ENCODE data around the gene SHMT1.
"Not testable (repeated sequence)": the region's sequence is repeated elsewhere in the genome, so short reads cannot be mapped to it uniquely, and the experiment has no call there.

SHMT1 gene

DNA sequence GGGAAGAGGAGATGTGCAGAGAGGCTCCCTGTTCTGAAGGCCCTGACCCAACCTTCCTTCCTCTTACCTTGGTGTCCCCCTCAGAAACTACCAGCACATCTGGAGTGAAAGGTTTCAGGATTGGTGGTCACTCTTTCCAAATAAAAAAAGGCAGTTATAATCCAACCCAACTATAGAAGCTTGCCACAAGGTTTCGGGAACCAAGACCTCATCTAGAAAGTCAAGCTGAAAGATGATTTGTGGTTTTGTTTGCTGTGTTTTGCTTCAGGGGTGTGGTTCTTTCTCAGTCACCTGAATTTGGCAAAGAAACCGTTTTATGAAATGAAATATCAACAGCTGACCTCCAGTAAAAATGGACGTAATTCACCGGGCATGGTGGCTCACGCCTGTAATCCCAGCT is 19.3 kb downstream of the SHMT1 start:
- no peak for DNase-seq (ENCODE audit: low read depth, low spot score)
- TF ChIP-seq, protein P1, sequence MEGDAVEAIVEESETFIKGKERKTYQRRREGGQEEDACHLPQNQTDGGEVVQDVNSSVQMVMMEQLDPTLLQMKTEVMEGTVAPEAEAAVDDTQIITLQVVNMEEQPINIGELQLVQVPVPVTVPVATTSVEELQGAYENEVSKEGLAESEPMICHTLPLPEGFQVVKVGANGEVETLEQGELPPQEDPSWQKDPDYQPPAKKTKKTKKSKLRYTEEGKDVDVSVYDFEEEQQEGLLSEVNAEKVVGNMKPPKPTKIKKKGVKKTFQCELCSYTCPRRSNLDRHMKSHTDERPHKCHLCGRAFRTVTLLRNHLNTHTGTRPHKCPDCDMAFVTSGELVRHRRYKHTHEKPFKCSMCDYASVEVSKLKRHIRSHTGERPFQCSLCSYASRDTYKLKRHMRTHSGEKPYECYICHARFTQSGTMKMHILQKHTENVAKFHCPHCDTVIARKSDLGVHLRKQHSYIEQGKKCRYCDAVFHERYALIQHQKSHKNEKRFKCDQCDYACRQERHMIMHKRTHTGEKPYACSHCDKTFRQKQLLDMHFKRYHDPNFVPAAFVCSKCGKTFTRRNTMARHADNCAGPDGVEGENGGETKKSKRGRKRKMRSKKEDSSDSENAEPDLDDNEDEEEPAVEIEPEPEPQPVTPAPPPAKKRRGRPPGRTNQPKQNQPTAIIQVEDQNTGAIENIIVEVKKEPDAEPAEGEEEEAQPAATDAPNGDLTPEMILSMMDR (IDR thresholded peaks at IDR 0.05; ENCODE audit: low read depth, low read length) = no peak
- in situ Hi-C loops (cut with HindIII; ENCODE audit: low sequenced_read_pairs) = no loop called here
- H3K4me3 ChIP-seq (ENCODE audit: low read depth, low read length) = no peak overlapping the region

DNA sequence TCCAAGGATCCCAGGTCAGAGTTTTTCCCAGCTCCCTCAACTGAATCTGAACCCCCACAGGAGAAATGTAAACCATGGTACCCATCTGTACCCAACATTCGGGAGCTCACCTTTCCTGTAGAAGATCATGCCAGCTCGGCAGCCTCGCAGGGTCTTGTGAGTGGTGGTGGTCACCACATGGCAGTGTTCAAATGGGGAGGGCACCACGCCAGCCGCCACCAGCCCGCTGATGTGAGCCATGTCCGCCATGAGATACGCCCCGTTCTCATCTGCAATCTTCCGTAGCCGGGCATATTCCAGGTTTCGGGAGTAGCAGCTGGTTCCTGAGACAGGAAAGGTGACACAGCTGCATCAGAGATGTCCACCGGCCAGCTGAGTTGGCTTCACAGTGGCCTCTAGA is 23.4 kb downstream of the SHMT1 start:
- in situ Hi-C loops (cut with HindIII; ENCODE audit: low sequenced_read_pairs) = no loop called here
- no peak overlapping the region for H3K4me3 ChIP-seq (ENCODE audit: low read depth, low read length)
- TF ChIP-seq, protein P1 (IDR thresholded peaks at IDR 0.05; ENCODE audit: low read depth, low read length) = no peak
- DNase-seq (ENCODE audit: low read depth, low spot score) = no peak

DNA sequence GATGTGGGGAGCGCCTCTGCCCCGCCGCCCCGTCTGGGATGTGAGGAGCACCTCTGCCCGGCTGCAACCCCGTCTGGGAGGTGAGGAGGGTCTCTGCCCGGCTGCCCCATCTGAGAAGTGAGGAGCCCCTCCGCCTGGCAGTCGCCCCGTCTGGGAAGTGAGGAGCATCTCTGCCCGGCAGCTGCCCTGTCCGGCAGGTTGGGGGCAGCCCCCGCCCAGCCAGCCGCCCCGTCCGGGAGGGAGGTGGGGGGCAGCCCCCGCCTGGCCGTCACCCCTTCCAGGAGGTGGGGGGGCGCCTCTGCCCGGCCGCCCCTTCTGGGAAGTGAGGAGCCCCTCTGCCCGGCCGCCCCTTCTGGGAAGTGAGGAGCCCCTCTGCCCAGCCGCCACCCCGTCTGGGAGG is 25.2 kb downstream of the SHMT1 start:
- in situ Hi-C loops (cut with HindIII; ENCODE audit: low sequenced_read_pairs); H3K4me3 ChIP-seq (ENCODE audit: low read depth, low read length); DNase-seq (ENCODE audit: low read depth, low spot score): not testable (repeated sequence)

DNA sequence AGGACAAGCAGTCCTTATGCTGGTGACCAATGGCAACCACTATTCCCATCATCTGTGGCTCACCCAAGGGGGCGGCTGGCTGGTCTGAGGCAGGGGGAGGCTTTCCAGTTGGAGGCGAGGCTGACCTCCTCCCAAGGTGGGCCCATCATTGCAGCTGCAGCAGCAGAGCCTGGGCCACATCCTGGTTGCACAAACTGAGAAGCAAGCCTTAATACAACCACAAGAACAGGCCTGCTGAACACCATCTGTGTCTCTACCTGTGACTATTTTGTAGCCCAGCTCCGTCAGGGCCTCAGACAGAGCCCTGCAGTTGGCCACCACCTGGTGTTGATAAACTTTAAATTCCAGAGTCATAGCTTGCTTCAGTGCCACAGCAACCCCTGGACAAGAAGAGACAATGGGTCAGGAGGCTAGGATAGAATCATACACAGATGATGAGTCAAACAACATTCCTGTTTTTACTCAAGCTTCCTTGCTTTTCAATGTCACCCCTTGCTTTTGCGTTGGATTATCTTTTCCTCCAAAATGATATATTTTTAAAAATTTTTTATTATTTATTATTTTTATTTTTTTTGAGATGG is 30.4 kb downstream of the SHMT1 start:
- no peak overlapping the region for H3K4me3 ChIP-seq (ENCODE audit: low read depth, low read length)
- DNase-seq (ENCODE audit: low read depth, low spot score) = no peak
- TF ChIP-seq, protein P1 (IDR thresholded peaks at IDR 0.05; ENCODE audit: low read depth, low read length) = no peak
- in situ Hi-C loops (cut with HindIII; ENCODE audit: low sequenced_read_pairs) = no loop called here

DNA sequence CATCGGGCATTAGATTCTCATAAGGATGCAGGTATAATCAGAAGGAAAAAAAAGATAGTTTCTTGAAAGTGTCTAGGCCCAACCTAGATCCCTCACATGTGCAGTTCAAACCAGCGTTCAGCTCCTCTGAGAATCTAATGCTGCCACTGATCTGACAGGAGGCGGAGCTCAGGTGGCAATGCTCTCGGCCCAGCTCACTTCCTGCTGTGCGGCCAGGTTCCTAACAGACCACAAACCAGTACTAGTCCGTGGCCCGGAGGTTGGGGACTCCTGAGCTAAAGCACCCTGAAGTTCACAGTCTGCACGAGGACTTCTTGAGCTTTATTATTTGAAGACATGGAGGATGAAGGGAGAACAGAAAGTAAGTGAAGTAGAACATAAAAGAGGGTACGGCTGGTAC is 31.5 kb downstream of the SHMT1 start:
- no peak for DNase-seq (ENCODE audit: low read depth, low spot score)
- in situ Hi-C loops (cut with HindIII; ENCODE audit: low sequenced_read_pairs) = no loop called here
- no peak overlapping the region for H3K4me3 ChIP-seq (ENCODE audit: low read depth, low read length)
- TF ChIP-seq, protein P1 (IDR thresholded peaks at IDR 0.05; ENCODE audit: low read depth, low read length) = no peak

DNA sequence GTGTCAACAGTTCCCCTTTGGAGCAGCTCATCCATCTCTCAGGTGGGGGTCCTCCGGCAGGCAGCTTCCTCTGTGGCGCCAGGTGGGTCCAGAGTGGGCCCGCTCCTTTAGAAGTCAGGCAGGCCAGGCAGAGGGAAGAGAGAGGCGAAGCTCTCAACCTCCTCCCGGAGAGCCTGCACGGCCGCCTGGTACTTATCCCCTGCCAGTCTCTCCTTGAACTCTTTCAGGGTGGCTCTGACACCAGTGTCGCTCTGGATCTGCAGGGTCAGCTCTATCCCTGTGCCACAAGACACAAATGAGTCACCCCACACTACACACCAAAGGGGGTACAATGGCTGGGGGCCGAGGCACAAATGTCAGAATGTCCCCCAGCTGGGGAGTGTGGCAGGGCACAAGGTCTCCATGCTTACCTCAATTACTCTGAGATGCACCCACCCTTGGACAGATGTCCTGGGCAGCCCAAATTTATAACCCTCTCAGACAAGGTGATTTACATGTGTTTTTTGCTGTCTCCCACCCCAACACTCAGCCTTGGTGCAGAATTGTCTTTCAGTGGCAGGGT is 34.6 kb downstream of the SHMT1 start:
- TF ChIP-seq, protein P1 (IDR thresholded peaks at IDR 0.05; ENCODE audit: low read depth, low read length) = no peak
- in situ Hi-C loops (cut with HindIII; ENCODE audit: low sequenced_read_pairs) = no loop called here
- no peak overlapping the region for H3K4me3 ChIP-seq (ENCODE audit: low read depth, low read length)
- DNase-seq (ENCODE audit: low read depth, low spot score) = no peak

DNA sequence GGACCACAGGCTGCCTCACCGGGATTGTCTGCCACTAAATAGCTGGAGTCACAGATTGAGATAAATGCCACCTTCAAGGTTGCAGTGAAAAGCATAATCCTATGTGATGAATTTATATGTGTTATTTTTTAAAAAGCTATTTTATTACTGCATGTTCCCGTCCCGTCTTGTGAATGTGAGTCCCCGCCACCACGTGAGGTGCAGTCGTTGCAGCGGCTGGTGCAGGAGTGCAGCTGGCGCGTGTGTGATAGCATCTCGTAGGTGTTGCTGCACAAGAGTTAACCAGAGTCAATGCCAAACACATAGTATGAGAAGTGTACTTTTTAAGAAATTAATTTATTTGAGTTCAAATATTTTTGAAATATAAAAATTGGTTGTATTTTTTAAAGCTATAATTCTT is 35.8 kb downstream of the SHMT1 start:
- in situ Hi-C loops (cut with HindIII; ENCODE audit: low sequenced_read_pairs) = no loop called here
- DNase-seq (ENCODE audit: low read depth, low spot score) = no peak
- H3K4me3 ChIP-seq (ENCODE audit: low read depth, low read length) = no peak overlapping the region
- TF ChIP-seq, protein P1 (IDR thresholded peaks at IDR 0.05; ENCODE audit: low read depth, low read length) = no peak
